GM12891 (cell line): ENCODE data around the gene SLC25A52.

ENCODE experiments used
- PAX5 ChIP-seq: IDR thresholded peaks from 2 replicates; pipeline ENCODE4 v1.6.1; 2011; ENCODE audit warnings: low read length, moderate library complexity, mild to moderate bottlenecking; ENCODE audit not compliant: insufficient read depth, severe bottlenecking
- POLR2A ChIP-seq: IDR thresholded peaks from 2 replicates; pipeline ENCODE4 v1.6.1; 2011; ENCODE audit warnings: low read depth, low read length, control low read depth
- POLR2AphosphoS5 ChIP-seq: IDR thresholded peaks from 2 replicates; pipeline ENCODE4 v1.6.1; 2011; ENCODE audit warnings: low read depth, low read length, control low read depth
- POU2F2 ChIP-seq: IDR thresholded peaks from 2 replicates; pipeline ENCODE4 v1.6.1; 2011; ENCODE audit warnings: low read depth, mild to moderate bottlenecking, control low read depth, low read length, moderate library complexity
- TAF1 ChIP-seq: IDR thresholded peaks from 2 replicates; pipeline ENCODE4 v1.6.1; 2011; ENCODE audit warnings: low read depth, low read length, control low read depth

DNA sequence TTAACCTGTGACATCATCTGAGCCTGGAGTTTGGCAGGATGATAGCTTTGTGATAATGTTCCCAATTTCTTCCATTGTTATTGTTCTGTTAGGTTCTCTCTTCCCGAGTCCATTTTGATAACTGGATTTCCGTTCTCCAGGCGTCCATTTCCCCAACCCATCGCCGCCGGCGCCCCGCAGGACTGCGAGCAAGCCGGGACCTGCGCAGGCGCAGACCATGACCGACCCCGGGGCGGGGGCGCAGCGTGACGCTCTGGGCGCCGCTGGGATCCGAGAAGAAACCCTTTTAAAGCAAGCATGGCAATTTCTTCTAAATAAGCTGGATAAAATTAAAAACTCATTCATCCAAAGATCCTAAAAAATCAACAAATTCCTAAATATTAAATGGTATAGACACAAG lies at the start of gene SLC25A52:
- TF ChIP-seq POLR2A (no peak), TAF1 (no peak), POU2F2 (no peak), POLR2AphosphoS5 (no peak), PAX5 (no peak)
